HS-27A (cell line): ENCODE results near the gene GAD1.

Experiments used
- DNase-seq: peaks from one replicate; pipeline ENCODE4 v3.0.0-alpha.2; 2012; ENCODE audit warnings: low read depth, missing footprints

Gene GAD1

DNA sequence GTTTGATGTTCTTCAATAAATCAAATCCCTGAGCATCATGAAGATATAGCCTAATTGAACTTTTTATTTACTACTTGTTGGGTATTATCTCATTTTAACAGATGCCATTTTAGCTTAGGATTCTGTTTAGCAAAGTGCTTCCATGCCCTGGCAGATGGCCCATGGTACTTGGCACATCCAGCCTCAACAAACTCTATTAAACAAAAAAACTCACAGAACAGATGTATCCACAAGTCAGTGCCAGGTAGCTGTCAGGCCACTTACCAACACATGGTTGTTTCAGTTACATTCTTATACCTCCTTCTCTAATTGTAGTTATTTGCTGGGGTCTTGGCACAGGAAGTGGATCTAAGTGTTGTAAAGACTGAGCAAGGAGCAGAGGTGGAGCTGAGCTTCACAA, 29.6 kb downstream of the GAD1 start:
- DNase-seq: no peak

DNA sequence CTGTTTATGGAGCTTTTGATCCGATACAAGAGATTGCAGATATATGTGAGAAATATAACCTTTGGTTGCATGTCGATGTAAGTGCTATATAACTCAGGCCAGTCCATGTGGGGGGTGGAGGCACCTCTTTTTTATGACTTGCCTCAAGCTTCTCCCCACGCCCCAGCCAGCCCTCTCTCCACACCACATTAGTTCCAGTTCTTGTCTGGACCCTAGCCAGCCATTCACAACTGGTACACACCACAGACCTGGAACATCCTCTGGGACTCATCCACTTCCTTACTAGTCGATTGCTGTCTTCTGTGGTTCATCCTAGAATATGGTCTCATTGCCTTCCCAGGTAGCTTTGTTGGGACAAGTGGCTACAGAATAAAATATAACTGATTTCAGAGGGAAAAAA, 31.0 kb downstream of the GAD1 start:
- DNase-seq: no peak

DNA sequence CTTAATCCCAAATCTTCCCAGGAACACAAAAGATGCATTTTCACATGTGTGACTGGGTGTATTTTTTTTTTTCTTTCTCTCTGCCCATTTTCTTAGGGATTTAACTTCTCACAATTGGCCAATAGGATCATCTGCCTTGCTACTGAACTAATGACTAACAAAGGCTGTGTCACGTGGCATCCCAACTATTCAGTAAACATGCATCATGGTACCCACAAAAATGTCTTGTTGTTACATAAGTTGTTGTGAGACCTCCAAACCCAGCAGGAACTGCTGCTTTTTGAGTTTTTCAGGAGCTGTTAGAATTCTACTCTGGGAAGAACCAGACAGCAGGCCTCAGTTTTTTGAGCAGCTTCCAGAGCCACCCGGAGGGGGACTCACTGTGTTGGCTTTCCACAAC, 31.9 kb downstream of the GAD1 start:
- DNase-seq: peak; percentile 38

DNA sequence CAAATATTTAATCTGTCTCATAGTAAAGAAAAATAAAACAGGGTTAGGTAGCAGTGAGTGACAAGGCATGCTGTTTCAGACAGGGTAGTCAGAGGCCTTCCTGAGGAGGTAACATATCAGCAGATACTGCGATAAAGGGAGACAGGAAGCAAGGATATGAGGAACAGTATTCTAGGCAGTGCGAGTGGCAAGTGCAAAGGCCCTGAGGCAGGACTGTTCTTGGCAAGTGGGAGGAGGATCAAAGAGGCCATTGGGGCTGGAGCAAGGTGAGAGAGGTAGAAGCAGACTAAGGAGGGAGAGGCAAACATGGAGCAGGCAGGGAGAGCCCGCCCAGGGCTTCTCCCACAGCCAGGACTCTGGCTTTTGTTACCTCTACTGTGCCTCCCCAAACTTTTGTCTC, 33.6 kb downstream of the GAD1 start:
- no peak for DNase-seq

DNA sequence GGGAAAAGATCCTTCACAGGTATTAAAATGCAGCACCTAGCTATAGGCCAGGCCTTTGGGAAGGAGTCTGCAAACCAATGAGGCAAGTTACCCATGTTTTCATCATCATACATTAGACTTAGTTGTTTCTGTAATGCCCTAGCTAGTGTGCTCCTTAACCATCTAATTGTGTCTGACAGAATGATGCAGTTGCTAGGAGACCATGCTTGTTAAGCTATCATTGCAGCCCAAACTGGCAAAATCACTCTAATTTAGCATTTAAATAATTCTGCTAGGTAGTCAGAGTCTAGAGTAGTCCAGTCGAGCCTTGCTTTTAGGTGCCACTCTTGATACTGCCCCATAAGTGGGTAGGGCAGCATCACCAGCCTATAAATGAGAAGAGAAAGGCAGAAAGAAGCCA, 34.9 kb downstream of the GAD1 start:
- no peak for DNase-seq

DNA sequence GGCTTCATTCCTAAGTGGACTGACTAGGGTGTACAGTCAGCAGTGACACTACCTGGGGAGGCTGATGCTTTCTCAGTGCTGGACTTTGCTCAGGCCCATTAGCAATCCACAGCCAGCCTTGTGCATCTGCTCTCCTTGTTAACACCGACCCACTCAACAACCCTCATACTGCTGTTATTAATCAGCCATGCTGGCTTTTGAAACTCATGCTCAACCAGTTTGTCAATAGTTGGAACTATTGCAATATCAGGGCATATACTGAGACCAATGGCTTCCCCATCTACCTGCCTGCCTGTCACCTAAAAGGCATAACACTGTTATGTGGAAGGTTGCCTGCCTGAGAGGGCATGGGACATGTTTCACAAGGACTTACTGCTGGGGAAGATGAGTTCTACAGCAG, 39.4 kb downstream of the GAD1 start:
- no peak for DNase-seq

DNA sequence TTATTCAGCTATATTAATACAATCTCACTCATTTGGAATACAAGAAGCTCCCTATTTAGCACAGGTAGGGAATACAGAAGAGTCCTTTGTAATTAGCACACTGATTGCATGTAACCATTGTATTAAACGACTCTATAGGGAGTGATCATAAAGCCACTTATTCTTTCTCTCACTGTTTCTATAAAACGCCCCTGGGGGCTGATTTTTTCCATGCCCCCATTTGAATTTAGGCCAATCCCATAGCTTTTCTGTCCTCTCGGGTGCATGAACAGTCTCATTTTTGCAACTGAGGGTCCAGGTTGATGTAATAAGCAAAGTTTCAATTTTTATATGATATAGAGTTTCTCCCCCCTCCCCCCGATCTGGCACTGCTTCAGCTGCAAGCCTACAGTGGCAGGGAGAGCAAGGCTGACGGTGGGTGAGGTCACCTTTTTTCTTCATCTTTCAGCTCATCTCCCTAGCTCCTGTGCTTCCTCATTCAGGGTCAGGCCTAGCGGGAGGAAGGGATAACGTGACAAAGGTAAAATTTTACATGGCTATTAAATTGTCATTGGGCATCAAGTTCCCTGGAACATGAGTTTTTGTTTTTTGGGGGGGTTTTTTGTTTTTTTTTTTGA, 45.7 kb downstream of the GAD1 start:
- no peak for DNase-seq

DNA sequence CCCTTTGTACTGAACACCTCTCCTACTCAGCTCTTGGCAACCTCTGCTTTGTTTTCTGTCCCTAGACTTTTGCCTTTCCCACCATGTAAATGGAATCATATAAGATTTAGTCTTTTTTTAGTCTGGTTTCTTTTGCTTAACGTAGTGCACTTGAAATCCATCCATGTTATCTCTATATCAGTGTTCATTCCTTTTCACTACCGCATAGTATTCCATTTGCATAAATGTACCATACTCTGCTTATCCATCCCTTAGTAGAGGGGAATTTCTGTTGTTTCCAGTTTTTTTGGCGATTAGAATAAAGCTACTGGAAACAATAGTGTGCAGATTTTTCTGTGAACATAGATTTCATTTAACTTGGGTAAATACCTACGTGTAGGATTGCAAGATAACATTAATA, 46.4 kb downstream of the GAD1 start:
- DNase-seq: no peak

DNA sequence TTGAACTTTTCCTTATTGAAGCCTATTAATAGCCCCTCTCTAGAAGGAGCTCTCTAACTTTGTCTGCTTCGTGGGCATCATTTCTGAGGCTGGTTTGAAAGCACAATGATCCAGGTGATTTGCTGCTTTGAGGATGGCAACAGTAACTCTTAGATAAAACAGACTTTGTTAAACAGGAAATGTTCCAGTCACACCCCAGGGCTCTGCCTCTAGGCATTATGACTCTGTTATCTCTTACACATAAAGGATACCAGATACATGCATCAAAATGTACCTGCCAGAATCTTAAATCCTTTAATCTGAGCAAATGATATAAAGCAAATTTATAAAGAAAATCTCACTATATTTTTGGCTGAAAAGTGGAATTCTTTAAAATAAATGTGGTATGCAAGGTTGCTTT, 52.3 kb downstream of the GAD1 start:
- DNase-seq: no peak

DNA sequence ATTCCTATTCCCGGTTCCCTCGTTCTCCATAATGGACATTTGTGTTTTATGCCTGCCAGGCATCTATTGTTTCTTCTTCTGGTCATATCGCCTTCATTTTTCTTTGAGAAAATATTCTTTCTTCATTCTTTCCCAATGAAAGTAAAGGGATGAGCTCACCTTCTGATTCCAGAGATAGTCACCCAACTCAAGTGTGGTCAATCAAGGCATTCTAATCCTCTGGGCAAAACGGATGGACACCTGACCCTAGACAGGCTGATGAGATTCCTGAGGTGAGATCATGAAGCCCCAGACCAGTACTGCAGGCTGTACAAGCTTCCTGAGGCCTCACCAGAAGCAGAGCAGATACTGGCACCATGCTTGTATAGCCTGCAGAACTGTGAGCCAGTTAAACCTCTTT, 52.8 kb downstream of the GAD1 start:
- no peak for DNase-seq

DNA sequence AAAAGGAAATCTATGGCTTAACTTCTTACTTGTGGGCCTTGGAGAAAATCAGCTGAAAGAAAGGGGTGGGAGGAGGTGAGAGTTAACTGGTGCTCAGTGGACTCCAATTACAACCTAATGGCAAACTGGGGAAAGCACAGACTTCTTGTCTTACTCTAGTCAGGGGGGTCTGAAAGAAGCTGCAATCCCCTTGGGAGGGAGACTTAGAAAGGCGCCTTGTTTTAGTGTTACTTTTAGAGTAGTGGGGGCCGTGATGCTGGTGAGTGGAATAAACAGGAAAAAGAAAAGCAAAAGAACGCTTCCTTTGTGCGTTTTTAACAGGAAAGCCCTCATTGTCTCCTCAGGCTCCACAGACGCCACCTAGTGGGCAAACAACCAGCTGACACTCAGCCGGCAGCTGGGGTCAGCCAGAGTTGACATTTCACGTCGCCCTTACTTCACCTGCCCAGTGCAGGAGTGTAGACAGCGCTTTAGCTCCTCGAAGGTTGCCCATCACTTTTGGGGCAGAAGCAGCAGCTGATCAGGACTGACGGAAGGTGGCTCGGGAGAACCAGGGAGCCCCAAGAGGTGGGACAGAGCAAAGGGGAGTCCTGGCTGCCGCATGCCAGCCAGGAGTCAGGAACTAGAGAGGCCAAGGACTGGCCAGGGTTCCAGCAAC, 56.5 kb downstream of the GAD1 start:
- no peak for DNase-seq

DNA sequence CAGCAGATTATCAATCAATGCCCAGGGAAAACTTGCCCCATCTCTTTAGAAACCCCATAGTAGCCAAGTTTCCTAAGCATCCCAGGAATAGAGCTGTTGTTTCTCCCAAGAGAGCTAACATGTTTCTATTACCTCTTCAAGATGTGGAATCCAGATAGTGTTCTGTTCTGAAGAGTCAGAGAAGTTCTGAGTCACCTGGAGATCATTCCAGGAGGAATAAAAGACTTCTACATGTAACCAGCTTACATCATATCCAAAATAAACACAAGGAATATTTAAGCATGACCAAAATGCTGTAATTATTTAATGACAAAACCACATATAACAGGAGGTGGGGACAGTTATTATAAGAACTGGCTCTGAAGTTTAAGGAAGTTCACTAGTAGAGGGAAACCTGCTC, 61.4 kb downstream of the GAD1 start:
- no peak for DNase-seq

DNA sequence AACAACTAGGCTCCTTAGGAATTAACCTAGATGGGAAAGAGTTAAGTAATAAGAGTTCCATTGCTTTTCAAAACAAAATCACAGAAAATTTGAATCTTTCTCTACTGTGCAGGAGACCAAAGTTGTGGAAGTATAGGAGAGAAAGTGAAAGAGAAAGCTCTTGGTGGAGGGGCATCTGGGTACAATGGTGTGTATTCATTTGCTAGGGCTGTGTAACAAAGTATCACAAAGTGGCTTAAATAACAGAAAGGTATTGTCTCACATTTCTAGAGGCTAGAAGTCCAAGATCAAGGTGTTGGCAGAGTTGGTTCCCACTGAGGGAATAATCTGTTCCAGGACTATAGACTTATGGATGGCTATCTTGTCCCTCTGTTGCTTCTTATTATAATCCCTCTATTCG, 61.8 kb downstream of the GAD1 start:
- DNase-seq: no peak

DNA sequence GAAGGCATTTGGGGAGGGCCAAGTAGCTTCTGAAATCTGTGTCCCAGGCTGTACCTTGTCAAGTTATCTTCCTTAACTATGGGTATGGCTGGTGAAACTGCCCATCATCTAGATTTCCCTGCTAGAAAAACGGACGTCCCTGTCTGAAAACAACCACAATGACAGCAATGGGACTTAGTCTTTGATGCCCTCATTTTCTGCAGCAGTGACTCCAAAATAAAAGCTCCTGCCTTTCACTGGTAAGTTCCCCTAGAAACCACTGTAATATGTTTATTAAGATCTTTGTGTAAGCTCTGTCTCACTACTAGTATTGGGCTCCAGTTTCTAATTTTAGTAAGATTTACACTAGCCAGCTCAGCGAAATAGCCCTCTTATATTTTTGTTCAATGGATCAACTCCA, 65.2 kb downstream of the GAD1 start:
- DNase-seq: no peak

DNA sequence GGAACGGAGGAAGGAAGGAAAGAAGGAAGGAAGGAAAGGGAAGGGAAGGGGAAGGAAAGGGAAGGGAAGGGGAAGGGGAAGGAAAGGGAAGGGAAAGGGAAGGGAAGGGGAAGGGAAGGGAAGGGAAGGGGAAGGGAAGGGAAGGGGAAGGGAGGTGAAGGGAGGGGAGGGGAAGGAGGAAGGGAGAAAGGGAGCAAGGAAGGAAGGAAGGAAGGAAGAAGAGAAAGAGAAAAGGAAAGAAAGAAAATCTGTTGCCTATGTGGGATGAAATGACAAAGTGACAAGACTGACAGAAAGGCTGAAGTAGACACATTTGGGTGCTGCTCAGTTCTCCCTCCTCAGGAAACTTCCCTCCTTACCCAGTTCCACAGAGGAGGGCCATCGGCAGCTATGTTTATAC, 66.1 kb downstream of the GAD1 start:
- no peak for DNase-seq

DNA sequence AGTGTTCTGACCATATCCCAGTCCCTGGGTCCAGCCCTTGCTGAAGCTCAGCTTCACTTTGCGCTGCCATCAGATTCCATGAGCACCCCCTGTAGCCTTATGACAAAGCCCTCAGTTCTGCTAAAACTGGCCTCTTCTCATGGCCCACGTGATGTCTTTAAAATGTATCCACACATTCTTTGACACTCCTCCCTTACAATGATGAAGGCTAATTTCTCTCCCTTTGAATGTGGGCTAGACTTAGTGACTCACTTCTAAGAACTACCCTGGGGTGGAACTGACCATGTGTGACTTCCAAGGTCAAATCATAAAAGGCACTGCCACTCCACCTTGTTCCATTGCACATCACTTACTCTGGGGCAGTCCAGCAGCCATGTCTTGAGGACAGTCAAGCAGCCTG, 67.0 kb downstream of the GAD1 start:
- DNase-seq: no peak

DNA sequence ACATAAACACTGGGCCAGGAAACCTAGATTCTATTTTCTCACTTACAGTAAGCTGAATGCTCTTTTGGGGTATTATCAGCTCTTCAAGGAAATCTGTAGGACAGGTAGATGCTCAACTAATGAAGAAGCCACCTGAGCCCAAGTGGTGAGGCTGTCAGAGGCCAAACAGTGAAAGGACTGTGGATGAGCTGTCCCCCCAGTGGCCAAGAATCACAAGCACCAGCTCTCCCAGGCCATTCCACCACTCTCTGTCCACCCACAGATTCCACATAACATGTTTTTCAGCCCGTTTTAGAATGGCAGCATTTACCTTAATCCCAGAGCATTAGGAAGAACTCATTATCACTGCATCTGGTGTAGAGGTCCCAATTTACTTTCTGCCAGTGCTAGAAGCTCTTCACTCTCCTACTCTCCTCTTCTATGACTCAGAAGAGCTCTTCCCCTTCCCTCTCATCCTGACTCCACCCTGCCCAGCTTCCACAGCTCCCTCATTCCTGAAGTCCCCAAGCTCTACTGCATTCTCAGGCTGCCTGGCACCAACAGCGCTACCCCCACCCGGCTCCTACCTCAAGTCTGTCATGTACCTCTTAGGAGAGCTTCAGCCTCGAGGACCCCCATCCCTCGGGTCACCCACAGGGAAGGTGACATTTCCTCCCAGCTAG, 68.6 kb downstream of the GAD1 start:
- DNase-seq: no peak

DNA sequence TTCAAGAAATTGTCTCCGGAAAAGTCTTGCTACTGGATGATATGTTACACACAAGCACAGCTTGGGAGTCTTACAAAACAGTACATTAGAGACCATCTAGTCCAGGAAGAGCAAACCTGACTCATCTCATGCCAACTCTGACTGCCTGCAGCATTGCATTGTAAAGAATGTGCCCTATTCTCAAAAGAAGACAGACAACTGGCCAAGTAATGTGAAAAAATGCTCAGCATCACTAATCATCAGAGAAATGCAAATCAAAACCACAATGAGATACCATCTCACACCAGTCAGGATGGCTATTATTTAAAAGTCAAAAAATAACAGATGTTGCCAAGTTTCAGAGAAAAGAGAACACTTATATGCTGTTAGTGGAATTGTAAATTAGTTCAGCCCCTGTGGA, 69.7 kb downstream of the GAD1 start:
- peak; percentile 59 for DNase-seq

DNA sequence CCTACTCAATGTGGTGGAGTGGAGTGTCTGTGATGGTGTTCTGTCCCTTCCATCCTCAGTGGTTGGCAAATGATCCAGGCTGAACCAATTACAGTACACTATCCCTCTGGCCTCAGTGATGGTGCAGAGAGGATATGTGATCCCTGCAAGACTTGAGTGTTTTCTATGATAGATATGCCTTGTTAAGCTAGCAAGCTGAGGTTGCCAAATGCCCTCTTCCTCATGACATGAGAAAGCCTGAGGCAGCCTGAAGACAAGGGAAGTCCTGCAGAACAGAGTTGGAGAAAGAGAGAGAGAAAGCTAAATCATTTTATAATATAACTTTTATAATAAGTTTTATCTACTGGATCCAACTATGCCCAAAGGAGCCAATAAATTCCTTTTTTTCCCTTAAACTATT, 70.8 kb downstream of the GAD1 start:
- no peak for DNase-seq

DNA sequence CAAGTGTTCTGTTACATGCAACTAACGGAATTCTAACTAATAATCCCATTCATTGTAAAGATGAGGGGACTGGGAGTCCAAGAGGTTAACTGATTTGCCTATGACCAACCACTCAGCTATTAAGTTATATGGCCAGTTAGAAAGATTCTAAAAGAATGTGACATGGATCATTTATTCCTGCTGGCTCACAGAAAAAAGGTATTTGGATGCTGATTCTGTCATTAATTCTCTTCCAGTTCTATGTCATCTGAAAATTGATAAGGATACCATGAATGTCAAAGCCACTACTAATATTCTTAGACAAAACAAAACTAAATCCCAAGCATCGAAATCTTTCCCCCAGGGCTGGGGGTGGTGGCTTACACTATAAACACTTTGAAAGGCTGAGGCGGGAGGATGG, 71.2 kb downstream of the GAD1 start:
- DNase-seq: peak; percentile 41

DNA sequence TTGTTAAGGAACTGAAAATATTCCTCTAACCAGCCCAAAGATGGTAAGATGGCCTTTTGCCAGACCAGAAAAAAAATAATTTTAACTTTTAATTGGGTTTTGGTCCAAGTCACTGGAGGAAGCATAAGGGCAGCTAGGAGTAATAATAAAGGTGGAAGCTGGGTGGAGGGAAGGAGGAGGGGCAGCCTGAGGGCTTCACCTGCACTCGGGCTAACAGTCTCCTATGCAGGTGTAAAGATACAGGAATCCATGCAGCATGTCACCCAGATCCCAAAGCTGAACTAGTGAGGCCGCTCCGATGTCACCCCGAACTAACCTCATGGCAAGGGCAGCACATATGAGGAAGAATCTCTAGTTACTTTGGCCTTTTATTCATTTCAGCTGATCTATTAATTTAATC, 75.2 kb downstream of the GAD1 start:
- DNase-seq: no peak

DNA sequence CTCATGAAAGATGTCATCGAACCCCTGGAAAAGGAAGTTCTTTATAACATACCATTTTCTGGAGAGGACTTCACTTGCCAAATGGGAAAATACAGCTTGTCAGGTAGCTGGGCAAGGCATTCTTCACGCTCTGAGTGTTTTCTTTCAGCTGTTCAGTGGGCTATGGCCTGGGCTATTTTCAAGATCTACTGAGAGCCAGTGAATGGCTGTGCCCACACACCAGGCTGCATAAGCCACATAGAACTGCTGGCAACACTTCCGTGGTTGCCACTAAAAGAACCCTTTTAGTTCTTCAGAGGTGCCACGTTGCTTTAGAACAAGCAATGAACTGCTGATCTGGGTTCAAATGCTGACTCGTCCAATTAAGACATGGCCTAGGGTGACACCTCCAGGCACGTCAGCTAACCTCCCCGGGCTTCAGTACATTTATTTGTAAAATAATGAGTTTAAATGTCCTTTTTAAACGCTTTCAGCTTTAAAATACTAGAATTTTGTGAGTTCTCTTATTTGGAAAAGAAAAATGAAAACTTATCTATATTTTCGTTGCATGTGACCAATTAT, 75.8 kb downstream of the GAD1 start:
- DNase-seq: no peak

DNA sequence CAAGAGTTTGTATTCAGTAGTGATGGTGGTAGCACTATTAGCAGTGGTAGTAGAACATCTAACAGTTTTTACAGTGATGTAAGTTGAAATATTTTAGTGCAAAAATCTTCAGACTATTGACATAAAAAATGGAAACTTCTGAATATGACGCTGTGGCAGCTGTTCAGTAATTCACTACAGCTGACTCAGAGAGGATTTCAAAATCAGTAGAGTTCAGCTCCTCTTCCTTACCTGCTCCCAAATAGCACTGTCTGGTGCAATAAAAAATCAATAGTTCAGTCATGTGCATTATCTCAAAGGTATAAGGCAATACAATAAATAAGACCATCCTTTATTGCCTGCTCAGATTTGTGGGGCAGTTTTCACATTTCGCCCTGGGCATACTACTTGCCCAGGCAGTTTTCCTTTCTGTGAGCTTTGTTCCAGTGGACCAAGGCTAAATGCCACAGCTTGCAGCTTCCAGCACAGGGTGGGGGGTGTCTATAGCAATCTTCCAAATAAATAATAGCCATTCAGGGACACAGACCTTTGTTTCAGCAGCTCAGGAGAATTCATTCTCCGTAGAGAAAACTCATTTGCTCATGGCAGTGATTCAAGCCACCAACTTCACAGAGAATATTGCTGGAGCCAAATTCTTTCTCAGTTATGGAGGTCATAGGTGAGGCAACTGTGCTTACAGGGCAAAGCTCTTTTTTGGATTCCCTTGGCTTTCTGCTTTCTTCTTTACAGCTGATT, 78.5 kb downstream of the GAD1 start:
- no peak for DNase-seq
